Gastroesophageal sphincter (tissue), 4 donors: Measurements from ENCODE around the gene THEM5. TPM values are rescaled to one million over a fixed set of nuclear protein-coding genes. Genes with fewer than 3 reads are reported as not detected.

Source experiments
- ATAC-seq: fragments of 150-250 bp; one replicate; pipeline ENCODE4 v1.9.1; 2016; ENCODE audit warnings: mild to moderate bottlenecking, moderate library complexity
- H3K27ac ChIP-seq, 4 donors: fragments of 200-600 bp; sonication (generic) in 3 of 4; 1 replicate in 3 of 4; 2 replicates in 1 of 4; pipeline ENCODE4 v1.5.1; 2016 to 2019
- H3K27me3 ChIP-seq: fragments of 200-600 bp; sonication (generic); one replicate; pipeline ENCODE4 v1.5.1; 2019
- H3K36me3 ChIP-seq, 2 donors: fragments of 200-600 bp; sonication (generic); one replicate each; pipeline ENCODE4 v1.5.1; 2019; ENCODE audit warnings: control low read depth in 1 of 2
- H3K4me1 ChIP-seq, 3 donors: fragments of 200-600 bp; sonication (generic); 1 replicate in 2 of 3; 2 replicates in 1 of 3; pipeline ENCODE4 v1.5.1; 2016 to 2019; ENCODE audit warnings: control low read depth in 2 of 3
- H3K4me3 ChIP-seq, 2 donors: fragments of 200-600 bp; sonication (generic); one replicate each; pipeline ENCODE4 v1.5.1; 2019; ENCODE audit warnings: mild to moderate bottlenecking in 1 of 2, moderate library complexity in 1 of 2
- H3K9me3 ChIP-seq, 3 donors: fragments of 200-600 bp; sonication (generic); one replicate each; pipeline ENCODE4 v1.5.1; 2017 to 2019; ENCODE audit warnings: control low read depth in 2 of 3
- CTCF ChIP-seq, 4 experiments: fragments of 200-600 bp in 2 of 4; fragments of 450-650 bp in 2 of 4; sonication (generic) in 1 of 4; IDR thresholded peaks; one replicate each; pipeline ENCODE4 v1.5.1; 2017 to 2019; ENCODE audit warnings: antibody characterized with exemption in 4 of 4, mild to moderate bottlenecking in 2 of 4, moderate library complexity in 2 of 4
- EP300 ChIP-seq: sonication (generic); formaldehyde crosslinking; IDR thresholded peaks from one replicate; pipeline ENCODE4 v1.6.1; 2017; ENCODE audit warnings: antibody characterized with exemption, mild to moderate bottlenecking
- POLR2A ChIP-seq, 2 donors: fragments of 450-650 bp; IDR thresholded peaks; one replicate each; pipeline ENCODE4 v1.6.1; 2017; ENCODE audit warnings: antibody characterized with exemption in 2 of 2, mild to moderate bottlenecking in 2 of 2, moderate library complexity in 1 of 2
- POLR2AphosphoS5 ChIP-seq: sonication (generic); formaldehyde crosslinking; IDR thresholded peaks from one replicate; pipeline ENCODE4 v1.6.1; 2017; ENCODE audit warnings: antibody characterized with exemption
- WGBS, 2 donors: methylation state at CpG; one replicate each; pipeline ENCODE4 v1.1.5; 2018; ENCODE audit warnings: low coverage in 1 of 2; 5-methylcytosine and 5-hydroxymethylcytosine counted together
- total RNA-seq, 4 donors: library from RNA; depleted of rRNA; stranded (reverse); fragments of >200 nt; gene quantifications; one replicate each; pipeline ENCODE4 v1.1.0, GENCODE V29; 2016

Gene THEM5
- total RNA-seq, 4 donors from 2014 or later: not detected

- H3K27ac ChIP-seq: no peak overlapping the region
- no peaks in the 10 kb centered on the region for H3K36me3 ChIP-seq
- no peaks in the 10 kb centered on the region for H3K9me3 ChIP-seq
- peaks cover 27% of the 10 kb centered on the region for H3K27me3 ChIP-seq
- TF ChIP-seq POLR2A (IDR thresholded peaks at IDR 0.05) (no peak), EP300 (no peak), POLR2AphosphoS5 (no peak), CTCF (IDR thresholded peaks at IDR 0.05) (no peak)
- 65 to 95% methylated on average over 2 to 8 of the region's 12 CpGs for WGBS, 2 donors
- H3K4me3 ChIP-seq: no peak overlapping the region
- no peaks in the 10 kb centered on the region for H3K4me1 ChIP-seq
- ATAC-seq: no peak
These were observed 34.2 kb downstream of the THEM5 start for GRCh38 chr1:151819227-151819835.

GRCh38 chr1:151817353-151817730, 36.2 kb downstream of the THEM5 start:
- H3K9me3 ChIP-seq: no peaks in the 10 kb centered on the region
- no peak for ATAC-seq
- H3K27ac ChIP-seq: no peak overlapping the region
- TF ChIP-seq EP300 (no peak), POLR2A (IDR thresholded peaks at IDR 0.05) (no peak), CTCF (IDR thresholded peaks at IDR 0.05) (no peak), POLR2AphosphoS5 (no peak)
- no peaks in the 10 kb centered on the region for H3K36me3 ChIP-seq
- WGBS, 2 donors: 40 to 42% methylated on average over 1 to 2 of the region's 7 CpGs
- no peak overlapping the region for H3K4me3 ChIP-seq
- H3K27me3 ChIP-seq: peaks cover 16% of the 10 kb centered on the region
- H3K4me1 ChIP-seq: no peaks in the 10 kb centered on the region

- Histone ChIP-seq H3K9me3 (no peaks in the 10 kb centered on the region), H3K27ac (no peak overlapping the region), H3K36me3 (no peaks in the 10 kb centered on the region), H3K4me3 (no peak overlapping the region), H3K27me3 (peaks cover 10% of the 10 kb centered on the region), H3K4me1 (no peaks in the 10 kb centered on the region)
- ATAC-seq: no peak
- no peak for TF ChIP-seq CTCF (IDR thresholded peaks at IDR 0.05)
- TF ChIP-seq EP300: no peak
- TF ChIP-seq POLR2AphosphoS5: no peak
- TF ChIP-seq POLR2A (IDR thresholded peaks at IDR 0.05): no peak
- 80% methylated on average over 4 to 7 of the region's 26 CpGs for WGBS, 2 donors
These were observed 36.8 kb downstream of the THEM5 start for GRCh38 chr1:151816548-151817352.

- no peak overlapping the region for H3K27ac ChIP-seq
- no peak for TF ChIP-seq CTCF (IDR thresholded peaks at IDR 0.05)
- no peak for TF ChIP-seq EP300
- peaks cover 9% of the 10 kb centered on the region for H3K27me3 ChIP-seq
- no peak for ATAC-seq
- no peaks in the 10 kb centered on the region for H3K36me3 ChIP-seq
- no peaks in the 10 kb centered on the region for H3K9me3 ChIP-seq
- H3K4me1 ChIP-seq: no peaks in the 10 kb centered on the region
- WGBS, 2 donors: 85% methylated on average over 9 of the region's 12 CpGs; no CpG with 5 or more reads in 1 of the 2 donors
- H3K4me3 ChIP-seq: no peak overlapping the region
These were observed 37.7 kb downstream of the THEM5 start for GRCh38 chr1:151815716-151816327.
